Mesothelial cell of epicardium (in vitro differentiated cells): Measurements from ENCODE around the gene ZXDC. TPM values are rescaled to one million over a fixed set of nuclear protein-coding genes. Genes with fewer than 3 reads are reported as not detected.

Experiments used
- DNase-seq, 2 experiments: peaks; one replicate each; pipeline ENCODE4 v3.0.0; 2021; ENCODE audit warnings: low spot score in 2 of 2; ENCODE audit not compliant: unreplicated experiment in 2 of 2
- H3K27ac Mint-ChIP-seq: 2 replicates; pipeline ENCODE4 v1.8.0; 2021; ENCODE audit warnings: mixed read lengths
- H3K27me3 Mint-ChIP-seq: 2 replicates; pipeline ENCODE4 v1.8.0; 2021; ENCODE audit warnings: low read depth, mixed read lengths
- H3K36me3 Mint-ChIP-seq: 2 replicates; pipeline ENCODE4 v1.8.0; 2021; ENCODE audit warnings: mixed read lengths
- H3K4me1 Mint-ChIP-seq: 2 replicates; pipeline ENCODE4 v1.8.0; 2021; ENCODE audit warnings: mixed read lengths
- H3K4me3 Mint-ChIP-seq: 2 replicates; pipeline ENCODE4 v1.8.0; 2021; ENCODE audit warnings: mild to moderate bottlenecking, moderate library complexity, mixed read lengths
- H3K9me3 Mint-ChIP-seq: 2 replicates; pipeline ENCODE4 v1.8.0; 2021; ENCODE audit warnings: mixed read lengths
- CTCF ChIP-seq: fragments of 200-600 bp; sonication (generic); IDR thresholded peaks from one replicate; pipeline ENCODE4 v1.5.0; 2021; ENCODE audit warnings: antibody characterized with exemption; ENCODE audit not compliant: unreplicated experiment
- total RNA-seq: library from RNA; stranded (reverse); gene quantifications from 3 replicates; pipeline ENCODE4 v1.2.1, GENCODE V29; 2021

Gene ZXDC
- total RNA-seq, 1 donor from 2014 or later = 34.2 TPM

DNA sequence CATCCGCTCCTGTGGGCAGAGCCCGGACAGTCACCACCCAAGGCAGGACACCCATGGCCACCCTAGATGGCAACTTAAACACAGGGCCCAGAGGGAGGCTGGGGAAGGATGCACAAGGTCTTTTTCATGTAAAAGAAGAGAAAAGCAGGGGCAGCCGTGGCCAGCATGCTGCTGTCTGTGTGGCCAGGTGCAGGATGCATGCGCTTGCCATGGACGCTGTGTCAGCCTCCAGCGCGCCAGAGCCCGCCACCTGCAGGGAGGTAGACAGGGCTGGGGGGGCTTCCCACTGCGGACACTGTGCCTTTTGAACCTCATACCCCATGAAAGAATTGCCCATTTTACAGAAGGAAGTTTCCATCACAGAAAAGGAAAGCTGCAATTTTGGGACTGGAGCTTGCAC lies 23.7 kb upstream of the ZXDC start:
- Mint-ChIP-seq H3K9me3 (no peaks in the 10 kb centered on the region), H3K36me3 (no peaks in the 10 kb centered on the region), H3K4me3 (no peak overlapping the region)

GRCh38 chr3:126498929-126499328 lies 23.2 kb upstream of the ZXDC start:
- Mint-ChIP-seq H3K4me1 (no peaks in the 10 kb centered on the region), H3K27ac (no peak overlapping the region), H3K4me3 (no peak overlapping the region), H3K27me3 (peaks cover 3% of the 10 kb centered on the region), H3K9me3 (no peaks in the 10 kb centered on the region), H3K36me3 (no peaks in the 10 kb centered on the region)
- DNase-seq = no peak
- no peak for TF ChIP-seq CTCF

More for the DNA sequence above, 23.7 kb upstream of the ZXDC start:
- Mint-ChIP-seq H3K4me1 (no peaks in the 10 kb centered on the region), H3K27me3 (peaks cover 7% of the 10 kb centered on the region), H3K27ac (no peak overlapping the region)
- TF ChIP-seq CTCF = no peak
- DNase-seq = no peak

GRCh38 chr3:126498461-126498860 lies 22.8 kb upstream of the ZXDC start:
- no peak for DNase-seq
- H3K9me3 Mint-ChIP-seq = no peaks in the 10 kb centered on the region
- no peaks in the 10 kb centered on the region for H3K4me1 Mint-ChIP-seq
- H3K27ac Mint-ChIP-seq = no peak overlapping the region
- no peaks in the 10 kb centered on the region for H3K36me3 Mint-ChIP-seq
- H3K27me3 Mint-ChIP-seq = peaks cover 2% of the 10 kb centered on the region
- no peak for TF ChIP-seq CTCF
- H3K4me3 Mint-ChIP-seq = no peak overlapping the region

- Mint-ChIP-seq H3K27me3 (no peaks in the 10 kb centered on the region), H3K9me3 (no peaks in the 10 kb centered on the region), H3K36me3 (no peaks in the 10 kb centered on the region), H3K4me3 (no peak overlapping the region), H3K4me1 (no peaks in the 10 kb centered on the region), H3K27ac (no peak overlapping the region)
- no peak for DNase-seq
- no peak for TF ChIP-seq CTCF
Observed at GRCh38 chr3:126497956-126498355, 22.3 kb upstream of the ZXDC start.

DNA sequence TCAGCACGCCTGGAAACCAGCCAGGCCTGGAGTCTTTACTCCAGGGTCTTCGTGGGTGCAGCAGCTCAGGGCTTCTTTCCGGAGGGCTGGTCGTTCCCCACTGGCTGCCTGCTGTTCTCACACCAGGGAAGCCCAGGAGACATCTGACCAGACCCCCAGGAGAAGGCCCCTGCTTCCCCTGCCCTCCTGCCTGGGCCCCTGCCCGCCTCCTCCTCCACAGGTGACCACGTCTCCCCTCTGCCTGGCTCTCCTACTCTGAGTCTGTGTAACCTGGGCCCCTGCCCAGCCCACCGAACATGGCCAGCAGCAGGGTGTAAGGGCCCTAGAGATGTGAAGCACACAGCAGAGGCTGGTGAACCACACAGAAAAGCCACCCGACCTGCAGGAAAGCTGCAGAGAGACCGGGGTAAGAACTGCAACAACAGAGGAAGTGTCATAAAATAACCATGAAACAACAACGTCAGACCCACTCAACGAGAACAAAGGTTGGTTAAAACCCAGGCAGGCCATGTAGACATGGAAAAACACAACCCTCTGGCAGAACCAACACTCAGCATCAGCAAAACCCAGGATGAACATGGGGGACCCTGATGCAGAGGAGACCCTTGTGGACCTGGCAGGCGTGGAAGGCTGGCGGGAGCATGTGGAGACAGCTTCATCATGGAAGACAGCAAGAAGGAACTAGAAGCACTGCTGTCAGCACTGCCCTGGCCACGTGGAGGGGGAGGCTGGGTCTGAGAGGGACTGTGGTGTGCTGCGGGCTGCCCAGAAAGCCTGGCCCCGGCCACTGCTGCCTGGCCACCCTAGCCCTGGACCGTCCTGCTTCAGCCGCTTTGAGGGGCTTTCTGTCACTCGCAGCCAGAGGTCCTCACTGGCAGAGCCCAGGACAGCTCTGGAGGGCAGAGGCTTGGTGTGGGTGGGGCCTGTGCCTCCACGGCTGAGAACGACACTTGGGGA lies 21.5 kb upstream of the ZXDC start:
- H3K27ac Mint-ChIP-seq = no peak overlapping the region
- TF ChIP-seq CTCF = no peak
- no peaks in the 10 kb centered on the region for H3K27me3 Mint-ChIP-seq
- H3K4me1 Mint-ChIP-seq = no peaks in the 10 kb centered on the region
- DNase-seq = no peak
- no peak overlapping the region for H3K4me3 Mint-ChIP-seq
- H3K36me3 Mint-ChIP-seq = no peaks in the 10 kb centered on the region
- no peaks in the 10 kb centered on the region for H3K9me3 Mint-ChIP-seq
